GM12872 (cell line): ENCODE measurements around the gene EXOSC7.

Experiments
- TF ChIP-seq, protein P1 (sequence below): IDR thresholded peaks from 3 replicates; pipeline ENCODE4 v1.5.1; 2011; ENCODE audit warnings: low read depth, mild to moderate bottlenecking, low read length, moderate library complexity; ENCODE audit not compliant: insufficient read depth

EXOSC7 gene

DNA sequence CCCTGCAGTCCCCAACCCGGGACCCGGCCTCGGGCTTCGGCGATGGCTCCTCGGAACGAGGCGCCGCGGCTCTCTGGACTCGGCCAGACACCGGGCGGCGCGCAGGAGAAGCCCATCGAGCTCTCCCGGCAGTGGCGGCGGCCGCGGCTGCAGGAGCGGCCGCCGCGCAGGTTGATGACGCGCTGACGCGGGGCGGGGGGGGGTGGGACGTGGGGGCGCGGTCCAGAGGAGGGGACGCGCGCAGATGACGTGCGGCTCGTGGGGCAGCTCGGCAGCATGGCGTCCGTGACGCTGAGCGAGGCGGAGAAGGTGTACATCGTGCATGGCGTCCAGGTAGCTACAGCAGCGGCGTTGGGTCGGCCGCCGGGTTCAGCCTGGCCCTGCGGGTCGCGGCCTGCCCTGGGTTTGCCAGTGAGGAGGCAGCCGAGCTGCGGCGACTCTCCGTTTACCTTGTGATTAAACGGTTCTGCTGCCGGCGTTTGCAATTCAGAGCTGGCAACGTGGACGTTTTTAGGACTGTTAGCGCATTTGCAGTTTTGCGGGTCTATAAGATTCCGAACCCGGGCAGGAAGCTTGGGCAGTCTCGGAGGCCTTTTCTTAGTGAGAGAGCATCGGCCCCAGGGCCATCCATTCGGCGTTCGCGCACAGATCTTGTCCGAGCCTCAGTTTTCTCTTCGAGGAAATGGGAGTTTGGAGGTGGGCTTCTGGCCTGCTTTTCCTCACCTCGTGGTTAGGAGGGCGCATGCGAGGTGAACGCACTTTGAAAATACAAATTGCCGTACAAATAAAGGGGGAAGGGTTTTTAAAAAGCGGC lies at the start of gene EXOSC7, which contains the start of gene ZDHHC3:
TSS of gene EXOSC7 (plus strand) at position 243 of the 814 bp plus-strand sequence. CDS start at position 277, 34 bp downstream.
TSS of gene ZDHHC3 (minus strand) at position 173 of the 814 bp plus-strand sequence. CDS start 16,738 bp downstream, outside the sequence.
- TF ChIP-seq, protein P1, sequence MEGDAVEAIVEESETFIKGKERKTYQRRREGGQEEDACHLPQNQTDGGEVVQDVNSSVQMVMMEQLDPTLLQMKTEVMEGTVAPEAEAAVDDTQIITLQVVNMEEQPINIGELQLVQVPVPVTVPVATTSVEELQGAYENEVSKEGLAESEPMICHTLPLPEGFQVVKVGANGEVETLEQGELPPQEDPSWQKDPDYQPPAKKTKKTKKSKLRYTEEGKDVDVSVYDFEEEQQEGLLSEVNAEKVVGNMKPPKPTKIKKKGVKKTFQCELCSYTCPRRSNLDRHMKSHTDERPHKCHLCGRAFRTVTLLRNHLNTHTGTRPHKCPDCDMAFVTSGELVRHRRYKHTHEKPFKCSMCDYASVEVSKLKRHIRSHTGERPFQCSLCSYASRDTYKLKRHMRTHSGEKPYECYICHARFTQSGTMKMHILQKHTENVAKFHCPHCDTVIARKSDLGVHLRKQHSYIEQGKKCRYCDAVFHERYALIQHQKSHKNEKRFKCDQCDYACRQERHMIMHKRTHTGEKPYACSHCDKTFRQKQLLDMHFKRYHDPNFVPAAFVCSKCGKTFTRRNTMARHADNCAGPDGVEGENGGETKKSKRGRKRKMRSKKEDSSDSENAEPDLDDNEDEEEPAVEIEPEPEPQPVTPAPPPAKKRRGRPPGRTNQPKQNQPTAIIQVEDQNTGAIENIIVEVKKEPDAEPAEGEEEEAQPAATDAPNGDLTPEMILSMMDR = no peak

DNA sequence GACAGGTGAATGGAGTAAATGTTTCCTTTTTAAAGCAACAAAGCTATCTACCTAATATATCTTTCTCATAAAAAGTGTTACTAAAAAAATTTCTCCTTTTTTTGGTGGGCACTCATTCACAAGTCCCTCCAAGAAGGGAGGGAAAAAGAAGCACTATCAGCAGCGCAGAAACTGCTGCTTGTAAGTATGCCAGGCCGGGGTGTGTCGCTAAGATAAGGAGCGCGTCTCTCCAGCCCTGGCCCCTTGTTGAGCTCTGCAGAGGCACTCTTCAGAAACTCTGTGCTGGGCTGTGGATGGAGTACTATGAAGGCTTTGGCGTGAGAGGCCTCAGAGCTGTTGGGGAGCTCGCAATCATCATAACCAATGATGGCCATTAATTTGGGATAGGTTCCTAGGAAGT lies 49.1 kb upstream of the EXOSC7 start:
- TF ChIP-seq, protein P1 = no peak

DNA sequence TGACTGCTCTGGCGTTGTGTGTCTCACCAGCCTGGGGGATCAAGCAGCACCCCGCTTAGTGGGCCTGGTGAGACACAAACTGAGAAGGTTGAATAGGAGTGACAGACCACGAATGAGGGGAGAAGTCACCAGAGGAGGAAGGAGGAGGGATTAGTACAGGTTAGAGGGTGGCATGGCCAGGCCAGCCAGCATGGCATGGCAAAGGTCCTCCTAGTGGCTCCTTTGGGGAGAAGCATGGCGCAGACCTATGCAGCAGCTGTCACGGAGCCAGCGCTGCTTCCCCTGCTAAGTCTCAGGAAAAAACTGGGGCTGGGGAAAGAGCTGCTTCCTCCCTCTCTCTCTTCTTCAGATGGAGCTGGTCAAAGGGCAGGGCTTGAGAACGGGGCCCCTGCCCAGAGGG lies 48.7 kb upstream of the EXOSC7 start:
- TF ChIP-seq, protein P1 = no peak

DNA sequence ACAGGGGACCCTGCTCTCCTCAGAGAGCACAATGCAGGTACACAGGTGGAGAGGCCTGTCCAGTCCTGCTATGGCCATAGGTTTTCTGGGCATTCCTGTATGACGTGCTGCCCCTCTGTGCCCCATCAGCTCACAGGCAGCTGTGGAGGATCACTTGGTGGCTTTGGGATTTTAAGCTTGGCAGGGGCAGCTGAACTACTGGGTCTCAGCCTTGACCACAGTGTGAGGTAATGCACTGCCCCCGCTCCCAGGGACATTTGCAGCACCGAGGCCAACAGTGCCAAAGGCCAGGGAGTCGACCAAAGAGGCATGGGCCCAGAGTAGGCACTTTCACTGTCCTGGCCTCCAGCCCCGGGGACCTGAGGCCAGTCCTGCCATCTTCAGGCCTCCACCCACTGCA lies 46.3 kb upstream of the EXOSC7 start:
- TF ChIP-seq, protein P1 = no peak

DNA sequence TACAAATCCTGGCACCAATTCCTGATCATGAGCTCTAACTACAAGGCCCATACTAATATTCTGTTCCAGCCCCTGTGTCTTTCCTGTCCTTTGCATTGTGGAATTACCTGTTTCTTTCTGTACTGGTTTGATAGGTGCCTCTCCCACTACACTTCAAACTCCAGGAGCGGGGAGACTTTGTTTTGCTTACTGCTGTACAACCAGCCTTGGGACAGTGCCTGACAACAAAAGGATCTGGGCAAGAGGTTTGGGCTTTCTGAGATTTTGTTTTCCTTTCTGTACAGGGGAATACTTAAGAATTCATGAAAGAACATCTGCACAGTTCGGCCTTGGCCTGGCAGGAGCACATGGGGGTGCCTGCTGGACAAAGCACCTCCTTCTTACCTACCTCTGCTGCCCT lies 45.1 kb upstream of the EXOSC7 start:
- TF ChIP-seq, protein P1 = no peak

DNA sequence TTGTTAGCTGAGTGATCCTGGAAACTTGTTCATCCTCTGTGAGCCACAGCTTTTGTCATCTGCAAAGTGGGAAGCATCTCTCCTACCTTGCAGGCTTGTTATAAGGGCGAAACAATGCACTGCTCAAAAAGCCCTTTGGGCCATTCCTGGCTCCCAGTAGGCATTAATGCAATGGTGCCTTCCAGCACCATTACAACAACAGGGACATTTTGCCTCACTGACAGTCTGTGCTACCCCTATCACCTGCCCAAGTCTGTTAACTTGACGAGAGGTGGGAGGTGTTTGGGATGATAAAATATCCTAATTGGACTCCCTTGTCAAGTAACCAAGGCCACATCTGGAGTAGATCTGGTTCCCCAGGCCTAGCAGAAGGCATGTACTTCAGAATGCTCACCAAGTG lies 44.3 kb upstream of the EXOSC7 start:
- TF ChIP-seq, protein P1 = no peak

DNA sequence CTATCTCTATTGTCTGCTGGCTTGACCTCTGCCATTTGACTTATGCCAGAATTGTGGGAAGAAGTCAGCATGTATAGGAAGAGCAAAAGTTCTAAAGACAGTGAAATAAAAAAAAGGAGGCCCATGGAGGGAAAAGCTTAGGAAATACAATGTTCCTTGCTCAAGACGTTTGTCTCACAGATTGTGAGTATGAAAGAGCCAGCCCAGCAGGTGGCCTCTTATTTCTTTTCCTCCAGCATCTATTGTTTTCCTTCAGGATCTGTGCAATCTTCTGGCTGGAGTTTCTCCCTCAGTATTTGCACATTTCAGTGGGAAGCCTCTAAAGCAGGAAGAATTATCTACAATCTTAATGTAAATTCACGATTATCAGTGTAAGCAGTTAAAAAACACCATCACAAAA lies 43.8 kb upstream of the EXOSC7 start:
- TF ChIP-seq, protein P1 = no peak
